Smooth muscle cell (in vitro differentiated cells): ENCODE results near the gene BLOC1S4. TPM values are rescaled to one million over a fixed set of nuclear protein-coding genes. Genes with fewer than 3 reads are reported as not detected.

Experiments used
- DNase-seq: peaks from one replicate; lab custom pipeline; 2025; ENCODE audit not compliant: unreplicated experiment; lab: John Stamatoyannopoulos, UW
- H2AFZ ChIP-seq: fragments of 200-600 bp; sonication (generic); 2 replicates; pipeline ENCODE4 v1.6.0; 2016; ENCODE audit warnings: antibody characterized with exemption, low read depth, mild to moderate bottlenecking
- H3F3A ChIP-seq: fragments of 200-600 bp; sonication (generic); 2 replicates; pipeline ENCODE4 v1.6.0; 2017; ENCODE audit warnings: antibody characterized with exemption, low read depth
- H3K27ac ChIP-seq: fragments of 200-600 bp; sonication (generic); 2 replicates; pipeline ENCODE4 v1.5.1; 2016; ENCODE audit warnings: low read depth, mild to moderate bottlenecking
- H3K27me3 ChIP-seq: fragments of 200-600 bp; sonication (generic); 2 replicates; pipeline ENCODE4 v1.6.1; 2016; ENCODE audit warnings: low read depth, mild to moderate bottlenecking
- H3K36me3 ChIP-seq: fragments of 200-600 bp; sonication (generic); 2 replicates; pipeline ENCODE4 v1.5.1; 2016; ENCODE audit warnings: low read depth
- H3K4me1 ChIP-seq: fragments of 200-600 bp; sonication (generic); 2 replicates; pipeline ENCODE4 v1.5.1; 2016; ENCODE audit warnings: low read depth
- H3K4me2 ChIP-seq: fragments of 200-600 bp; sonication (generic); 2 replicates; pipeline ENCODE4 v1.6.0; 2016; ENCODE audit warnings: mild to moderate bottlenecking
- H3K4me3 ChIP-seq: fragments of 200-600 bp; sonication (generic); 2 replicates; pipeline ENCODE4 v1.5.1; 2016; ENCODE audit warnings: mild to moderate bottlenecking
- H3K79me2 ChIP-seq: fragments of 200-600 bp; sonication (generic); 2 replicates; pipeline ENCODE4 v1.6.0; 2016; ENCODE audit warnings: low read depth, mild to moderate bottlenecking
- H3K9ac ChIP-seq: fragments of 200-600 bp; sonication (generic); 2 replicates; pipeline ENCODE4 v1.6.0; 2016; ENCODE audit warnings: low read depth
- H3K9me3 ChIP-seq: fragments of 200-600 bp; sonication (generic); replicated peaks from 2 replicates; pipeline ENCODE4 v1.5.1; 2016; ENCODE audit warnings: low read depth
- H4K20me1 ChIP-seq: fragments of 200-600 bp; sonication (generic); 2 replicates; pipeline ENCODE4 v1.6.0; 2016; ENCODE audit warnings: low read depth
- WGBS: methylation state at CpG from one replicate; pipeline ENCODE4 v1.1.7; 2016; ENCODE audit warnings: low lambda C conversion rate; 5-methylcytosine and 5-hydroxymethylcytosine counted together
- polyA plus RNA-seq: library from polyadenylated mRNA; unstranded; fragments of >200 nt; fragmentation: Nextera tagmentation; extraction: Ambion mirVana; gene quantifications from 2 replicates; pipeline ENCODE4 v1.2.1, GENCODE V29; 2016
- total RNA-seq: library from RNA; depleted of rRNA; stranded (reverse); fragments of >200 nt; gene quantifications from 2 replicates; pipeline ENCODE4 v1.2.3, GENCODE V29; 2014
- TF ChIP-seq, protein P1 (sequence below): fragments of 200-600 bp; sonication (generic); IDR thresholded peaks from 2 replicates; pipeline ENCODE4 v1.5.1; 2017; ENCODE audit warnings: borderline replicate concordance, mild to moderate bottlenecking, antibody characterized with exemption; ENCODE audit not compliant: insufficient read depth, poor library complexity, severe bottlenecking

Gene BLOC1S4
- total and polyA plus RNA-seq, 2 experiments from 2014 or later: 21.8 to 41.8 TPM

DNA sequence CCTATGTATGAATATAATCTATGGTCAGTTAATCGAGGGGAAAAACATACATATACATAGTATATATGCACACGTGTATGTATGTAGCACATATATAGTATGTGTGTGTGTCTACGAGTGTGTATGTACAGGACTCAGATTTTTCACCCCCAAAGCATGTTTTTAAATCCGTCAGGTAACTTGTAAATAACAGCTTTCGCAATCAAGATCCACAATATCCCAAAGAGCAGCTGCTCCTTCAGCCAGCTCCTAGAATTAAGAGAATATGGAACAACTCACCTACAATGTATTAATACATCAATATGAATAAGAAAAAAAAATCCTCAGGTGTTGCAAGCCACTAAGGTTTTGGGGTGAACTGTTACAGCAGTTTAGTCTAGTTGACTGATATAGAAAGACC, 9.8 kb upstream of the BLOC1S4 start:
- no peak for DNase-seq

DNA sequence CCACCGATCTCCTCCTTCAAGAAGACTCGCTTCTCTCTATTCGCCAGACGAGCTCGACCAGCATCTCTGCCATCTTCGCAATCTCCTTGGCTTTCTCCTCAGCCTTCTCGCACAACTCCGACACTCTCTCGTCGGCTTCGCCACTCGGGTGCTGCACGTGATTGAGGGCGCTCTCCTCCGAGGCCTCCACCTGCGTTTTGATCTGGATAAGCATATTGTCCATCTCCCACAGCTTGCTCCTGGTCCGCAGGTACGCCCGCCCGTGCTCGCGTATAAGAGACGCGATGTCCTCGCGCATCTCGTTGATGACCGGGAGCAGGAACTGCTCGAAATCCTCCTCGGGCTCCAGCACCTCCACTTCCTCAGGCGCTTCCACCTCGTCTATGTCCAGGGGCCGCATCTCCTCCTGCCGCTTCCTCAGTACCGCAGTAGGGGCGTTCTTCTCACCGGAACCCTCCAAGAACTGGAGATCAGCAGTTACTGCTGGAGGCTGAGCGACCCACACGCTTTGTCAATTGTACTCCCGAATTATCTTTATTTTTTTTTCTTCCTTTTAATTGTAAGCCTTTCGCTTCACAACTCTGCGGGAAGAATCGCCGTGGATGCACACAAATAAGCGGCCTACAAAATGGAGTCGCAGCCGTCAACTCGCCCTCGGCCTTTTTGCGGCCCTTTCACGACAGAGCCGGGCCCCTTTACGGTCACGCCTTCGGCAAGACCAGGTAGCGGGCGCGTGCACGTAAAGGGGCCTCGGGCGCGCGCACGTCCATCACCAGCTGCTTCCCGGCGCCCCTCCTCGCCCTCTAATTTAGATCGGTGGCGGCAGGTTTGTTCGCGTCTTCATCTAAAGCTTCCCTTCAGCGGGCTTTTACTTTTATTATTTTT, 6.5 kb upstream of the BLOC1S4 start, which contains the start of gene MRFAP1L1:
TSS of gene MRFAP1L1 (minus strand) at position 636 of the 885 bp plus-strand sequence. CDS start at position 400, 236 bp downstream.
- no peaks in the 10 kb centered on the region for H3K27me3 ChIP-seq
- peak within 1 kb of the TSS; percentile 79 for H3K4me3 ChIP-seq
- WGBS: under 1% methylated on average over 72 of the region's 72 CpGs
- no peaks in the 10 kb centered on the region for H3K36me3 ChIP-seq
- no peaks in the 10 kb centered on the region for H3F3A ChIP-seq
- H3K4me2 ChIP-seq: peak within 1 kb of the TSS; percentile 94
- H4K20me1 ChIP-seq: peaks cover 30% of the 10 kb centered on the region
- DNase-seq: peak; percentile 58
- H3K4me1 ChIP-seq: peaks cover 17% of the 10 kb centered on the region
- H3K9ac ChIP-seq: peak within 1 kb of the TSS; percentile 68
- TF ChIP-seq, protein P1, sequence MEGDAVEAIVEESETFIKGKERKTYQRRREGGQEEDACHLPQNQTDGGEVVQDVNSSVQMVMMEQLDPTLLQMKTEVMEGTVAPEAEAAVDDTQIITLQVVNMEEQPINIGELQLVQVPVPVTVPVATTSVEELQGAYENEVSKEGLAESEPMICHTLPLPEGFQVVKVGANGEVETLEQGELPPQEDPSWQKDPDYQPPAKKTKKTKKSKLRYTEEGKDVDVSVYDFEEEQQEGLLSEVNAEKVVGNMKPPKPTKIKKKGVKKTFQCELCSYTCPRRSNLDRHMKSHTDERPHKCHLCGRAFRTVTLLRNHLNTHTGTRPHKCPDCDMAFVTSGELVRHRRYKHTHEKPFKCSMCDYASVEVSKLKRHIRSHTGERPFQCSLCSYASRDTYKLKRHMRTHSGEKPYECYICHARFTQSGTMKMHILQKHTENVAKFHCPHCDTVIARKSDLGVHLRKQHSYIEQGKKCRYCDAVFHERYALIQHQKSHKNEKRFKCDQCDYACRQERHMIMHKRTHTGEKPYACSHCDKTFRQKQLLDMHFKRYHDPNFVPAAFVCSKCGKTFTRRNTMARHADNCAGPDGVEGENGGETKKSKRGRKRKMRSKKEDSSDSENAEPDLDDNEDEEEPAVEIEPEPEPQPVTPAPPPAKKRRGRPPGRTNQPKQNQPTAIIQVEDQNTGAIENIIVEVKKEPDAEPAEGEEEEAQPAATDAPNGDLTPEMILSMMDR: no peak
- H2AFZ ChIP-seq: peak within 1 kb of the TSS; percentile 97
- H3K79me2 ChIP-seq: peaks cover 48% of the 10 kb centered on the region
- no peaks in the 10 kb centered on the region for H3K9me3 ChIP-seq
- peak within 1 kb of the TSS; percentile 69 for H3K27ac ChIP-seq

More for the DNA sequence above, 9.8 kb upstream of the BLOC1S4 start:
- no peak overlapping the region for H3K4me3 ChIP-seq
- peaks cover 17% of the 10 kb centered on the region for H3K4me1 ChIP-seq
- H3K9ac ChIP-seq: no peak overlapping the region
- peaks cover 58% of the 10 kb centered on the region for H3K79me2 ChIP-seq
- no peaks in the 10 kb centered on the region for H3F3A ChIP-seq
- no peak overlapping the region for H3K27ac ChIP-seq
- 94% methylated on average over 5 of the region's 5 CpGs for WGBS
- no peak overlapping the region for H3K4me2 ChIP-seq
- no peak overlapping the region for H2AFZ ChIP-seq
- H4K20me1 ChIP-seq: peaks cover 36% of the 10 kb centered on the region
- H3K9me3 ChIP-seq: no peaks in the 10 kb centered on the region
- TF ChIP-seq, protein P1: no peak
- H3K27me3 ChIP-seq: no peaks in the 10 kb centered on the region
- H3K36me3 ChIP-seq: no peaks in the 10 kb centered on the region

DNA sequence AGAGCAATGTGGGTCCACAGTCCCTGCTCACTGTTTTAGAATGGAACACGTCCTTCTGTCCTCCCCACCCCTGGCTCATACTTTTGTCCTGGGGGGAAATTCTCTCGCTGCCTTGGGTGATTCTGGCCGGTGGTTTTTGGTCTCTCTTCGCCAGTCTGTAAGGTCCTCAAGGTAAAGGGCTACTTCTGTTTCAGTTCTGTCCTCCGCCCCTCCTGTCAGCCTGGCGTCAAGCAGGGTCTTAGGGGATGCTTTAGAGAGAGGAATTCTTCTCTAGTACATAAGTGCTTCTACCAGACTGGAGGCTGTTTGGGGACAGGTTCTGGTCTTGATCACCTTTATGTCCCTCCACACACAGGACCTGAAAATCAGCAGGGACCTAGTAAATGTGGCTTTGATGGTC, 5.7 kb upstream of the BLOC1S4 start:
- peaks cover 40% of the 10 kb centered on the region for H3K79me2 ChIP-seq
- peaks cover 29% of the 10 kb centered on the region for H4K20me1 ChIP-seq
- peak overlapping the region; percentile 94 for H3K4me2 ChIP-seq
- peak overlapping the region; percentile 79 for H3K4me3 ChIP-seq
- H3K4me1 ChIP-seq: peaks cover 17% of the 10 kb centered on the region
- no peak for DNase-seq
- WGBS: 15% methylated on average over 6 of the region's 6 CpGs
- H3K36me3 ChIP-seq: no peaks in the 10 kb centered on the region
- no peaks in the 10 kb centered on the region for H3F3A ChIP-seq
- peak overlapping the region; percentile 97 for H2AFZ ChIP-seq
- H3K27ac ChIP-seq: no peak overlapping the region
- TF ChIP-seq, protein P1: no peak
- no peak overlapping the region for H3K9ac ChIP-seq
- no peaks in the 10 kb centered on the region for H3K27me3 ChIP-seq
- no peaks in the 10 kb centered on the region for H3K9me3 ChIP-seq
